Dendritic cell treated with granulocyte-macrophage colony-stimulating factor and Interleukin-4, amounts not matched to agents 40 ng/mL and 50 ng/mL, for 4 days (primary cell): ENCODE results near the gene C9orf72.
A peak's percentile ranks its signal among the peaks of the same experiment; 100 is the strongest.

ENCODE experiments used
- H3K27ac Mint-ChIP-seq: one replicate; pipeline ENCODE4 v1.8.0; 2022; ENCODE audit warnings: mild to moderate bottlenecking, mixed read lengths
- H3K27me3 Mint-ChIP-seq: one replicate; pipeline ENCODE4 v1.8.0; 2022; ENCODE audit warnings: mild to moderate bottlenecking, mixed read lengths
- H3K36me3 Mint-ChIP-seq: one replicate; pipeline ENCODE4 v1.8.0; 2022; ENCODE audit warnings: low read depth, mixed read lengths
- H3K4me1 Mint-ChIP-seq: one replicate; pipeline ENCODE4 v1.8.0; 2022; ENCODE audit warnings: low read depth, mixed read lengths
- H3K4me3 Mint-ChIP-seq: one replicate; pipeline ENCODE4 v1.8.0; 2022; ENCODE audit warnings: mild to moderate bottlenecking, moderate library complexity, mixed read lengths
- H3K9me3 Mint-ChIP-seq: one replicate; pipeline ENCODE4 v1.8.0; 2022; ENCODE audit warnings: mixed read lengths
- intact Hi-C: fragments of 100-400 bp; cut with micrococcal nuclease; formaldehyde crosslinking; loops from one replicate; pipeline ENCODE4 v1.15.0; 2022

C9orf72 gene

GRCh38 chr9:27541740-27542139, 31.5 kb downstream of the C9orf72 start:
- Mint-ChIP-seq H3K27ac (no peak overlapping the region), H3K27me3 (no peaks in the 10 kb centered on the region), H3K36me3 (peaks cover 79% of the 10 kb centered on the region), H3K9me3 (no peaks in the 10 kb centered on the region), H3K4me1 (peaks cover 18% of the 10 kb centered on the region), H3K4me3 (no peak overlapping the region)
- intact Hi-C loops: loop anchor here (10.0 kb wide), 1 partner anchor 533 kb away; no protein-coding TSS in a partner anchor

GRCh38 chr9:27540502-27540901, 32.8 kb downstream of the C9orf72 start:
- Mint-ChIP-seq H3K27ac (peak overlapping the region; percentile 46), H3K4me3 (no peak overlapping the region), H3K4me1 (peaks cover 24% of the 10 kb centered on the region), H3K9me3 (no peaks in the 10 kb centered on the region), H3K27me3 (no peaks in the 10 kb centered on the region), H3K36me3 (peaks cover 87% of the 10 kb centered on the region)
- intact Hi-C loops: loop anchor here (10.0 kb wide), 1 partner anchor 534 kb away; no protein-coding TSS in a partner anchor

- intact Hi-C loops: loop anchor here (10.0 kb wide), 1 partner anchor 535 kb away; no protein-coding TSS in a partner anchor
- Mint-ChIP-seq H3K9me3 (no peaks in the 10 kb centered on the region), H3K4me3 (no peak overlapping the region), H3K27me3 (no peaks in the 10 kb centered on the region), H3K4me1 (peaks cover 28% of the 10 kb centered on the region), H3K36me3 (peaks cover 86% of the 10 kb centered on the region), H3K27ac (peak overlapping the region; percentile 46)
Observed at GRCh38 chr9:27539479-27540441, 33.5 kb downstream of the C9orf72 start.

GRCh38 chr9:27538647-27539046, 34.6 kb downstream of the C9orf72 start:
- intact Hi-C loops: no loop called here

GRCh38 chr9:27537756-27538155, 35.5 kb downstream of the C9orf72 start:
- Mint-ChIP-seq H3K4me3 (no peak overlapping the region), H3K27me3 (no peaks in the 10 kb centered on the region), H3K36me3 (peaks cover 81% of the 10 kb centered on the region)

More at GRCh38 chr9:27538647-27539046, 34.6 kb downstream of the C9orf72 start:
- Mint-ChIP-seq H3K4me1 (peaks cover 39% of the 10 kb centered on the region), H3K4me3 (no peak overlapping the region), H3K36me3 (peaks cover 86% of the 10 kb centered on the region), H3K27me3 (no peaks in the 10 kb centered on the region), H3K27ac (no peak overlapping the region), H3K9me3 (no peaks in the 10 kb centered on the region)

GRCh38 chr9:27537027-27537435, 36.2 kb downstream of the C9orf72 start:
- H3K27me3 Mint-ChIP-seq: no peaks in the 10 kb centered on the region
- intact Hi-C loops: no loop called here
- H3K9me3 Mint-ChIP-seq: no peaks in the 10 kb centered on the region
- H3K4me3 Mint-ChIP-seq: no peak overlapping the region
- peaks cover 55% of the 10 kb centered on the region for H3K4me1 Mint-ChIP-seq
- peaks cover 74% of the 10 kb centered on the region for H3K36me3 Mint-ChIP-seq
- H3K27ac Mint-ChIP-seq: no peak overlapping the region

More at GRCh38 chr9:27537756-27538155, 35.5 kb downstream of the C9orf72 start:
- H3K9me3 Mint-ChIP-seq: no peaks in the 10 kb centered on the region
- H3K4me1 Mint-ChIP-seq: peaks cover 48% of the 10 kb centered on the region
- H3K27ac Mint-ChIP-seq: no peak overlapping the region
- intact Hi-C loops: no loop called here

GRCh38 chr9:27536168-27536567, 37.1 kb downstream of the C9orf72 start:
- Mint-ChIP-seq H3K9me3 (no peaks in the 10 kb centered on the region), H3K36me3 (peaks cover 66% of the 10 kb centered on the region), H3K4me3 (no peak overlapping the region)

DNA sequence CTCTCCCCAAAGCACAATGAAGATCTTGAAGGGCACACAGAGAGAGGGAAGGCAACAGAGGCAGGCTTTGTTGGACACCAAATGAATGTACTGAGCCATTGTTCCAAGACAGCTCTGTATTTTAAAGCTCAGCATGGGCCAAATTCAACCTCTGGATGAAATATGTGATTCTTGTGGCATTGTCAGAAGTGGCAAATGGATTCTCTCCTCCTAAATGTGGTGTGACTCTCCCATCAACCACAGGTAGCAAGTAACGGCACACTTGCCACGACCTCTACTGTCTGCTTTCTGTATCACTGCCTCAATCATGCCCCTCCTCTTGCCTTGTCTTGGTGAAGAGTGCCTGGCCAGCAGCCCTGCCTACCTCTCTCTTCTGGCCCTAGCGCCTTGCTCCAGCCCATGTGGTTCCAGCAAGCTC, 37.6 kb downstream of the C9orf72 start:
- Mint-ChIP-seq H3K36me3 (peaks cover 66% of the 10 kb centered on the region), H3K4me1 (peaks cover 54% of the 10 kb centered on the region), H3K27me3 (no peaks in the 10 kb centered on the region), H3K4me3 (no peak overlapping the region), H3K9me3 (no peaks in the 10 kb centered on the region), H3K27ac (peak overlapping the region; percentile 4)
- intact Hi-C loops: no loop called here

More at GRCh38 chr9:27536168-27536567, 37.1 kb downstream of the C9orf72 start:
- Mint-ChIP-seq H3K4me1 (peaks cover 54% of the 10 kb centered on the region), H3K27me3 (no peaks in the 10 kb centered on the region), H3K27ac (peak overlapping the region; percentile 4)
- intact Hi-C loops: no loop called here

DNA sequence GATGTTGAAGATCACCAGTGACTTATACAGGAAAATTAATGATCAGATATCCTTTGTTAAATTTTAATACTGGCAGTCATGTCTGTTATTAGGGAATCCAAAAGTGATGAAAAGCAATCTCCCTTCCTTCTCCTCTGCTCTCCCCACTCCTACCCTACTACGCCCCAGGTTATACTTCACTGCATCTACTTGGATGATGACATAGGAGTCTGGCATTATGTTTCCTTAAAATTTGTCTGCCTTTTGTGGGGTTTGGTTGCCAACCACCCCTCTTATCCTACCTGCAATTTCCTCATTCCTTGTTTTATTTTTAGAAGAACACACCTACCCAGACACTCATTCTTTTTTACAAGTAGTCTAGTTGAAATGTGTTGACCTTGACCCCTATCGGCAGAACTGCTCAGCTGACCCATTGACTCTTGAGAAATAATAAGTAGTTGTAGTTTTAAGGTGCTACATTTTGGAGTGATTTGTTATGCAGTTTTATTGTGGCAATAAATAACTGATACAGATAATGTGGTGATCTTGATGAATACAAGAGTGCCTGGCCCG, 38.5 kb downstream of the C9orf72 start:
- H3K27ac Mint-ChIP-seq: peak overlapping the region; percentile 0
- H3K36me3 Mint-ChIP-seq: peaks cover 65% of the 10 kb centered on the region
- intact Hi-C loops: no loop called here
- H3K9me3 Mint-ChIP-seq: no peaks in the 10 kb centered on the region
- H3K4me1 Mint-ChIP-seq: peaks cover 49% of the 10 kb centered on the region
- H3K4me3 Mint-ChIP-seq: no peak overlapping the region
- H3K27me3 Mint-ChIP-seq: no peaks in the 10 kb centered on the region

DNA sequence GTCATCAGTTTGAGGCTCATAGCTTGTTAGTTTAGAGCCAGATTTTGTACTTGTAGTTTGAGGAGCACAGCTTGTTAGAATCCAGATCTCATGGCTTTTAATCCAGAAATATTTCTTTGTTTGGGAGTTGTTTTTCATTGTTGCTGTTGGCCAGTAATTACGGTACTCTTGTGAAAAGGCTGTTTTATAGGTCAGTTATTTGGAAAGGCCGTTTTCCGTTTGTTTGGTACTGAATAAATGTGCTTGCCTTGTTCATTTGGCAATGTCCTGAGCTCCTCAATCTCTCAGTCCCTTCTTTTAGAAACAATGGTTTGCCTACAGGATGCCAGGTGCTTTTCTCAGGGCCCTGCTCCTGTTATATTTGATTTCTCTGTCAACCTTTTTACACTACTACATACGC, 39.1 kb downstream of the C9orf72 start:
- intact Hi-C loops: no loop called here

DNA sequence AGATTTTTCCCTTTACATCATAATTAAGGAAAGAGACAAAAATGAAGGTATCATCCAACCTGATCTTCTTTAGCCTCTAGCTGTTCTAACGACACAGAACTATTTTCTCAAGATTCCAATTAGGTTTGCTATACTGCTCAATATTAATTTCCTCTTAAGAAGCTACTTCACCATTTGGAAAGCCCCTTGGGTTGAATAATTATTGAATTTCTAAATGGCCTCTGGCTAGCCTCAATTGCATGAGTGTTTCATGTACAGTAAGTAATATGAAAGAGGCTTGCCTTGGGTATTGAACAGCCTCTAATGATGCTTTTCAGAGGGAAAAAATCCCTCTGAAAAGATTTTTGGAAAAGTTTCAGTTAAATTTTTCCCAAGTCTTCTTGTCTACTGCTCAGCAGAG, 40.0 kb downstream of the C9orf72 start:
- Mint-ChIP-seq H3K4me3 (no peak overlapping the region), H3K27me3 (no peaks in the 10 kb centered on the region), H3K27ac (peak overlapping the region; percentile 0), H3K9me3 (no peaks in the 10 kb centered on the region), H3K4me1 (peaks cover 49% of the 10 kb centered on the region), H3K36me3 (peaks cover 71% of the 10 kb centered on the region)
- intact Hi-C loops: no loop called here

More for the DNA sequence above, 39.1 kb downstream of the C9orf72 start:
- H3K4me3 Mint-ChIP-seq: no peak overlapping the region
- H3K36me3 Mint-ChIP-seq: peaks cover 70% of the 10 kb centered on the region
- H3K9me3 Mint-ChIP-seq: no peaks in the 10 kb centered on the region
- H3K4me1 Mint-ChIP-seq: peaks cover 49% of the 10 kb centered on the region
- H3K27ac Mint-ChIP-seq: peak overlapping the region; percentile 0
- H3K27me3 Mint-ChIP-seq: no peaks in the 10 kb centered on the region

DNA sequence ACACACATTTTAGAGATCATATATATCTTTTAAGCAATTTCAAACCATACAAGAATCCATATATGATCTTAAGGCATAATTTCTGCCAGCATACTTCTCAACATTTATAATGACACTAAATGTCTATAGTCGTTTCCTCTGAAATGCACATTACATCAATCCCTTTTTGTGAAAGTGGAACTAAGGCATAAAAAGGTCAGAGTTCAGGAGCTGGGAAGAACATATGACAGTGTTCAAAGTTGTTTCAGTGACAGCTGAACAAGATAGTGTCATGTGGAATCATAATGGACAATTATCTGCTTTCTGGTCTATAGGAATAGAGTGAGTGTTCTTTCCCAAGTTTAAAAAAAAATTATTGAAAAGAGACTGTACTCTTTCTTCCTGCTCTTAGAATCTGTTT, 41.2 kb downstream of the C9orf72 start:
- Mint-ChIP-seq H3K4me1 (peaks cover 56% of the 10 kb centered on the region), H3K27ac (peak overlapping the region; percentile 0), H3K27me3 (no peaks in the 10 kb centered on the region), H3K9me3 (no peaks in the 10 kb centered on the region), H3K36me3 (peaks cover 74% of the 10 kb centered on the region), H3K4me3 (no peak overlapping the region)
- intact Hi-C loops: no loop called here

DNA sequence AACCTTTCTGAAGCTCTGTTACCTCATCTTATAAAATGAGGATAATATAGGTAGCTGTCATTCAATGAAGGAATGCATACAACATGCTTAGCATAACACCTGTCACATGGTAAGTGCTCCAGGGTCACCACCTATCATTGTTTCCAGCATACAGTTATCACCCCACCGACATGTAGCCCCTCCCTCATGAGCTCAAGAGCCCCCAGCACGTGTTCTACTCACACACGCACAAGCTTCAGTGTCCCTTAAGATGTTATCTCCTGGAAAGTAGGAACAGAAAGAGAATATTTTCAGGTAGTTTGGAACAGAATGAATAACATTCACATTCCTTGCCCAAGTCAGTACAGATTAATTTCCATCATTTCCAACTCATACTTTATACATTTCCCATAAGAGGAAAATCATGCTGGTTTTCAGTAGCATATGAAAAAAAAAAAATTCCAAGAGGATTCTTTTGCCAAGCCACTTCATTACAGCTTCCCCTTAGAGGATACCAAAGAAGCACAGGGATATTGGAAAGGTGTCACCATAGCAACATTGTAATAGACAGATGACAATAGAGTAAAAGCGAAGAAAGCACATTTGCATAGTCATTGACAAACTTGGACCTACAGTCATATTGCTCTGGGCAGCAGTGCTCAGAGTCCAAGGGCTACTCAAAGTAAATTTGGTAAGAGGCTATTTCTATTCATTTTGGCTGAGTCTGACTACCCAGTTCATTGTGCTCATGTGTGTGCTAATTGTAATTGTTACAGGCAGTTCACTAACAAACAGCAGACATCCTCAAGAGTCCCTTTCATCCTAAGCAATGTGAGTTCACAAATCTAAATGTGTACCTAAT, 42.1 kb downstream of the C9orf72 start:
- Mint-ChIP-seq H3K4me3 (peak overlapping the region; percentile 91), H3K36me3 (peaks cover 74% of the 10 kb centered on the region), H3K27ac (peak overlapping the region; percentile 97), H3K9me3 (no peaks in the 10 kb centered on the region), H3K4me1 (peaks cover 65% of the 10 kb centered on the region), H3K27me3 (no peaks in the 10 kb centered on the region)
- intact Hi-C loops: no loop called here
